Liver (tissue), 3 donors: ENCODE data around the gene LILRA6.
"Not testable (repeated sequence)": the region's sequence is repeated elsewhere in the genome, so short reads cannot be mapped to it uniquely, and the experiment has no call there.

Experiments used
- EGR1 ChIP-seq, 2 donors: IDR thresholded peaks; 2 replicates each; pipeline ENCODE4 v1.6.1; 2016 to 2018; ENCODE audit warnings: antibody characterized with exemption in 2 of 2, low read depth in 2 of 2
- GABPA ChIP-seq, 2 donors: IDR thresholded peaks in 1 of 2; conservative IDR thresholded peaks in 1 of 2; 2 replicates each; pipeline ENCODE4 v1.6.1; 2016; ENCODE audit warnings: antibody characterized with exemption in 2 of 2, mild to moderate bottlenecking in 1 of 2, moderate library complexity in 1 of 2
- HNF4G ChIP-seq: IDR thresholded peaks from 2 replicates; pipeline ENCODE4 v1.6.1; 2016; ENCODE audit warnings: antibody characterized with exemption
- JUND ChIP-seq, 2 donors: IDR thresholded peaks; 2 replicates each; pipeline ENCODE4 v1.6.1; 2016; ENCODE audit warnings: antibody characterized with exemption in 2 of 2
- RAD21 ChIP-seq, 2 donors: IDR thresholded peaks; 2 replicates each; pipeline ENCODE4 v1.6.1; 2016; ENCODE audit warnings: antibody characterized with exemption in 2 of 2, mild to moderate bottlenecking in 2 of 2
- TAF1 ChIP-seq: conservative IDR thresholded peaks from 2 replicates; pipeline ENCODE4 v1.6.1; 2016; ENCODE audit warnings: antibody characterized with exemption, mild to moderate bottlenecking
- YY1 ChIP-seq: IDR thresholded peaks from 2 replicates; pipeline ENCODE4 v1.6.1; 2016; ENCODE audit warnings: antibody characterized with exemption, mild to moderate bottlenecking
- TF ChIP-seq, protein P1 (sequence below): IDR thresholded peaks from 2 replicates; pipeline ENCODE4 v1.6.1; 2016; ENCODE audit warnings: antibody characterized with exemption
- TF ChIP-seq, protein P2 (sequence below): fragments of 150-350 bp; IDR thresholded peaks from 2 replicates; pipeline ENCODE4 v1.5.1; 2017; ENCODE audit warnings: improper control_type of control experiment, low read depth, low read length; ENCODE audit not compliant: missing input control
- TF ChIP-seq, protein P3 (sequence below): IDR thresholded peaks from 2 replicates; pipeline ENCODE4 v1.6.1; 2016; ENCODE audit warnings: antibody characterized with exemption, mild to moderate bottlenecking
- TF ChIP-seq, protein P4 (sequence below): IDR thresholded peaks from 2 replicates; pipeline ENCODE4 v1.6.1; 2016; ENCODE audit warnings: antibody characterized with exemption
- donor health status: healthy.
- donor health status: healthy.

DNA sequence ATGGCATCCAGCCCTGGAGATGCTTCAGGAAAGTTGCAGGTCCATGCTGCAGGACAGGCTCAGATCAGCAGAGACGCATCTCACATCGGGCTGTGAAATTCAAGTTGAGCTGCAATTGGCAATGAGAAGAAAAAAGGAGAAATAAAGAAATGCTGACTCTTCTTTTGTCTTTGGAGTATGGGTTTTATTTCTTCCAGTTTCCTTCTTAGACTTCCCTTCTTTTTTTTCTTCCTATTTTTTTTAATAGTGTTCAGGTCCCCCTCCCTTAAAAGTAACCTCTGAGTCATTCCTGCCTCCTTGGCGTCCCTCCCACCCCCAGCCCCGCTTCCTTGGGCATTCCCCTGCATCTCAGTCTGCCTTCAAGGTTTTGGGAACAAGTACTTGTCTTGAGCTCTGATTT, 29.0 kb upstream of the LILRA6 start:
- not testable (repeated sequence) for TF ChIP-seq EGR1 (IDR thresholded peaks at IDR 0.05; ENCODE audit: low read depth in 2 of 2); GABPA (IDR thresholded peaks at IDR 0.05 in 1 of 2, conservative IDR thresholded peaks at IDR 0.05 in 1 of 2); HNF4G; RAD21 (IDR thresholded peaks at IDR 0.05); TAF1; YY1; JUND (IDR thresholded peaks at IDR 0.05)
- TF ChIP-seq, protein P1, sequence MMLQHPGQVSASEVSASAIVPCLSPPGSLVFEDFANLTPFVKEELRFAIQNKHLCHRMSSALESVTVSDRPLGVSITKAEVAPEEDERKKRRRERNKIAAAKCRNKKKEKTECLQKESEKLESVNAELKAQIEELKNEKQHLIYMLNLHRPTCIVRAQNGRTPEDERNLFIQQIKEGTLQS: not testable (repeated sequence)
- TF ChIP-seq, protein P2, sequence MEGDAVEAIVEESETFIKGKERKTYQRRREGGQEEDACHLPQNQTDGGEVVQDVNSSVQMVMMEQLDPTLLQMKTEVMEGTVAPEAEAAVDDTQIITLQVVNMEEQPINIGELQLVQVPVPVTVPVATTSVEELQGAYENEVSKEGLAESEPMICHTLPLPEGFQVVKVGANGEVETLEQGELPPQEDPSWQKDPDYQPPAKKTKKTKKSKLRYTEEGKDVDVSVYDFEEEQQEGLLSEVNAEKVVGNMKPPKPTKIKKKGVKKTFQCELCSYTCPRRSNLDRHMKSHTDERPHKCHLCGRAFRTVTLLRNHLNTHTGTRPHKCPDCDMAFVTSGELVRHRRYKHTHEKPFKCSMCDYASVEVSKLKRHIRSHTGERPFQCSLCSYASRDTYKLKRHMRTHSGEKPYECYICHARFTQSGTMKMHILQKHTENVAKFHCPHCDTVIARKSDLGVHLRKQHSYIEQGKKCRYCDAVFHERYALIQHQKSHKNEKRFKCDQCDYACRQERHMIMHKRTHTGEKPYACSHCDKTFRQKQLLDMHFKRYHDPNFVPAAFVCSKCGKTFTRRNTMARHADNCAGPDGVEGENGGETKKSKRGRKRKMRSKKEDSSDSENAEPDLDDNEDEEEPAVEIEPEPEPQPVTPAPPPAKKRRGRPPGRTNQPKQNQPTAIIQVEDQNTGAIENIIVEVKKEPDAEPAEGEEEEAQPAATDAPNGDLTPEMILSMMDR: not testable (repeated sequence)
- TF ChIP-seq, protein P3, sequence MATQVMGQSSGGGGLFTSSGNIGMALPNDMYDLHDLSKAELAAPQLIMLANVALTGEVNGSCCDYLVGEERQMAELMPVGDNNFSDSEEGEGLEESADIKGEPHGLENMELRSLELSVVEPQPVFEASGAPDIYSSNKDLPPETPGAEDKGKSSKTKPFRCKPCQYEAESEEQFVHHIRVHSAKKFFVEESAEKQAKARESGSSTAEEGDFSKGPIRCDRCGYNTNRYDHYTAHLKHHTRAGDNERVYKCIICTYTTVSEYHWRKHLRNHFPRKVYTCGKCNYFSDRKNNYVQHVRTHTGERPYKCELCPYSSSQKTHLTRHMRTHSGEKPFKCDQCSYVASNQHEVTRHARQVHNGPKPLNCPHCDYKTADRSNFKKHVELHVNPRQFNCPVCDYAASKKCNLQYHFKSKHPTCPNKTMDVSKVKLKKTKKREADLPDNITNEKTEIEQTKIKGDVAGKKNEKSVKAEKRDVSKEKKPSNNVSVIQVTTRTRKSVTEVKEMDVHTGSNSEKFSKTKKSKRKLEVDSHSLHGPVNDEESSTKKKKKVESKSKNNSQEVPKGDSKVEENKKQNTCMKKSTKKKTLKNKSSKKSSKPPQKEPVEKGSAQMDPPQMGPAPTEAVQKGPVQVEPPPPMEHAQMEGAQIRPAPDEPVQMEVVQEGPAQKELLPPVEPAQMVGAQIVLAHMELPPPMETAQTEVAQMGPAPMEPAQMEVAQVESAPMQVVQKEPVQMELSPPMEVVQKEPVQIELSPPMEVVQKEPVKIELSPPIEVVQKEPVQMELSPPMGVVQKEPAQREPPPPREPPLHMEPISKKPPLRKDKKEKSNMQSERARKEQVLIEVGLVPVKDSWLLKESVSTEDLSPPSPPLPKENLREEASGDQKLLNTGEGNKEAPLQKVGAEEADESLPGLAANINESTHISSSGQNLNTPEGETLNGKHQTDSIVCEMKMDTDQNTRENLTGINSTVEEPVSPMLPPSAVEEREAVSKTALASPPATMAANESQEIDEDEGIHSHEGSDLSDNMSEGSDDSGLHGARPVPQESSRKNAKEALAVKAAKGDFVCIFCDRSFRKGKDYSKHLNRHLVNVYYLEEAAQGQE: not testable (repeated sequence)
- TF ChIP-seq, protein P4, sequence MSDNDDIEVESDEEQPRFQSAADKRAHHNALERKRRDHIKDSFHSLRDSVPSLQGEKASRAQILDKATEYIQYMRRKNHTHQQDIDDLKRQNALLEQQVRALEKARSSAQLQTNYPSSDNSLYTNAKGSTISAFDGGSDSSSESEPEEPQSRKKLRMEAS: not testable (repeated sequence)
